Loucy (cell line): Measurements from ENCODE around the gene SPOCK3.

Source experiments
- EZH2phosphoT487 ChIP-seq: fragments of 200-600 bp; IDR thresholded peaks from 2 replicates; pipeline ENCODE4 v1.6.1; 2018; ENCODE audit warnings: antibody characterized with exemption, mild to moderate bottlenecking, moderate library complexity, borderline replicate concordance
- TF ChIP-seq, protein P1 (sequence below): fragments of 200-600 bp; sonication (generic); conservative IDR thresholded peaks from 2 replicates; pipeline ENCODE4 v1.5.1; 2014; ENCODE audit warnings: mild to moderate bottlenecking, antibody characterized with exemption, low read length

GRCh38 chr4:166802346-166802745 lies 431.9 kb downstream of the SPOCK3 start:
- TF ChIP-seq, protein P1, sequence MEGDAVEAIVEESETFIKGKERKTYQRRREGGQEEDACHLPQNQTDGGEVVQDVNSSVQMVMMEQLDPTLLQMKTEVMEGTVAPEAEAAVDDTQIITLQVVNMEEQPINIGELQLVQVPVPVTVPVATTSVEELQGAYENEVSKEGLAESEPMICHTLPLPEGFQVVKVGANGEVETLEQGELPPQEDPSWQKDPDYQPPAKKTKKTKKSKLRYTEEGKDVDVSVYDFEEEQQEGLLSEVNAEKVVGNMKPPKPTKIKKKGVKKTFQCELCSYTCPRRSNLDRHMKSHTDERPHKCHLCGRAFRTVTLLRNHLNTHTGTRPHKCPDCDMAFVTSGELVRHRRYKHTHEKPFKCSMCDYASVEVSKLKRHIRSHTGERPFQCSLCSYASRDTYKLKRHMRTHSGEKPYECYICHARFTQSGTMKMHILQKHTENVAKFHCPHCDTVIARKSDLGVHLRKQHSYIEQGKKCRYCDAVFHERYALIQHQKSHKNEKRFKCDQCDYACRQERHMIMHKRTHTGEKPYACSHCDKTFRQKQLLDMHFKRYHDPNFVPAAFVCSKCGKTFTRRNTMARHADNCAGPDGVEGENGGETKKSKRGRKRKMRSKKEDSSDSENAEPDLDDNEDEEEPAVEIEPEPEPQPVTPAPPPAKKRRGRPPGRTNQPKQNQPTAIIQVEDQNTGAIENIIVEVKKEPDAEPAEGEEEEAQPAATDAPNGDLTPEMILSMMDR, result no peak
- TF ChIP-seq EZH2phosphoT487, result no peak
